ENCODE data around the gene PIK3AP1.

The PIK3AP1 gene

DNA sequence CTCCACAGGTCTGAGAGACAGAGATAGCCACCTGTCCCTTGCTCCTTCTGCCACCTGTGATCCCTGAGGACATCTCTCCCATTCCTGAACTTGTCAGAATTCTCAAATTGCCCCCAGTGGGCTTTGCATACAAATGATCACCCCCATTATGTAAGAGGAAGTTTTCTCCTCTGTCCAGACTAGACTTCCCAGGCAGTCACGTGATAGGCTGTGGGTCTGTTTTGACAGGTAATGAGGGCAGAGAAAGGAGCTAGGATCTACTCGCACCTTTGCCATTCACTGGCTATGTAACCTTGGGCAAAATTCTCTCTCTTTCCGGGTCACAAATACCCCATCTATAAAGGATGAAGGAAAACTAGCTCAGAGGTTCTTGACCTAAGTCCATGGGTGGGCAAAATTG is 112.1 kb downstream of the PIK3AP1 start:
- DNase-seq: no peak

DNA sequence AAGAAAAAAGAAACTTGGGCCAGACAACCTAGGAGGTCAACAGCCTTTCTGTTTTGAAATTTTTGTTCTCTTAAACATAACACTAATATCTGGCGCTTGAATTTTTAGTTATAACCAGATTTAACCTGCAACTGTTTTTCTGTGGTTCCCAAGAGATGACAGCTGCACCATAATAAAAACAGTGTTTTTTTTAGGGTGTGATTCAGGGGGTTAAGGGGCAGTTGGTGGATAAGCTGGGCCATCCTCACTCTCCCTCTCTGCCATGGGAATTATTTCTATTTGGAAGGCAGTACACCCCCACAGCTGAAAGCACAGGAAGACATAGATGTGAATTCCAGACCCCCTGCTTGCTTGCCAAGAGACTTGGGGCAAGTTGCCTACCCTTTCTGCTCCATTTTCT is 113.4 kb downstream of the PIK3AP1 start:
- DNase-seq: no peak

DNA sequence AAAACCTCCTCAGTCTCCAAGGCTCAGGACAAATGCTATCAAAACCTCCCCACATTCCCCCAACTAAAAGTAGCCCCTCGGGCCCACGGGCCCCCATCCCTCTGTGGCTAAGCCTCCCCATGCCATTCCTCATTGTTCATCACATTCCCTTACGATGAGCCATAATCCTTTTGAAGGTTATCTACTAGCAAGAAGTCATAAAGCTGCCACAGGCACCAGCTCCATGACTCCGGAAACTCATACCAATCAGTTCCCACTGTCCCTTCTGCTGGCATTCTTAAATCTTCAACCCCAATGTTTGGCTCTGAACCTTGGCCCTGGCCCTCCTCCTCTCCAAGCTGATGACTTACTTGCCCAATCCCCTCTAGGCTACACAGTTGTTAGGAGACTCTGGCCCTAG is 114.1 kb downstream of the PIK3AP1 start:
- DNase-seq: no peak

DNA sequence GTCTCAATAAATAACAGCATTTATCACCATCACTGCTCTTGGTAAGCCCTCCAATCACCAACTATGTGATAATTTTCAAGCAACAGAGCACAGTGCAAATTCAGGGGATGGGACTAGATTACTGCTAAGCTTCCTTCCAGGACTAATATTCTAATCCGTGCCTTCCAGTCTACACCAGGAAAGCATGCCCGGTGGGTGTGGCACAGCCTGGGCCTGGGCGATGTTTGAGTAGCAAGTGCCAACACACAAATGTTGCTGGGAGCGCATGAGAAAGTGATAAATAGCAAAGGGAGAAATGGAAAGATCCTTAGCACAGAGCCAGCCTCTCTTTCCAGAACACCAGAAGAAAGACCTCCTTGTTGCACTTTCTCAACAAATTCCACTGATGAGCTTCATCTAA is 120.0 kb downstream of the PIK3AP1 start:
- DNase-seq: no peak

DNA sequence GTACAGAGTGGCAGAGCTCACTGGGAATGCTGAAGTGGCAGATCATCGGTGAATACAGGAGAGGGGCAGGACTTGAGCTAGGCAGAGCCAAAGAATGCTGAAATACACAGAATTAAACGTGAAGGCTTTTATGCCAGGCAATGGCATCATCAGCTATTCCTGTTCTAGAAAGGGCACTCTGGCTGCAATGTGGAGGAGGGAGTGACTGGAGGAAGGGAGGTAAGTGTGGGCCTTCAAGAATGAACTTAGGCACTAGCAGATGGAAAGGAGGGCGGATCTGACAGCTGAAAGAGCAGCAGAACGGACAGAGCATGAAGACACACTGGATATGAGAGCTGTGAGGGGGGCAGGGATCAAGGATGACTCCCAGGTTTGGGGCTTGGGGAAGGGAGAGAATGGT is 121.5 kb downstream of the PIK3AP1 start:
- no peak for DNase-seq

DNA sequence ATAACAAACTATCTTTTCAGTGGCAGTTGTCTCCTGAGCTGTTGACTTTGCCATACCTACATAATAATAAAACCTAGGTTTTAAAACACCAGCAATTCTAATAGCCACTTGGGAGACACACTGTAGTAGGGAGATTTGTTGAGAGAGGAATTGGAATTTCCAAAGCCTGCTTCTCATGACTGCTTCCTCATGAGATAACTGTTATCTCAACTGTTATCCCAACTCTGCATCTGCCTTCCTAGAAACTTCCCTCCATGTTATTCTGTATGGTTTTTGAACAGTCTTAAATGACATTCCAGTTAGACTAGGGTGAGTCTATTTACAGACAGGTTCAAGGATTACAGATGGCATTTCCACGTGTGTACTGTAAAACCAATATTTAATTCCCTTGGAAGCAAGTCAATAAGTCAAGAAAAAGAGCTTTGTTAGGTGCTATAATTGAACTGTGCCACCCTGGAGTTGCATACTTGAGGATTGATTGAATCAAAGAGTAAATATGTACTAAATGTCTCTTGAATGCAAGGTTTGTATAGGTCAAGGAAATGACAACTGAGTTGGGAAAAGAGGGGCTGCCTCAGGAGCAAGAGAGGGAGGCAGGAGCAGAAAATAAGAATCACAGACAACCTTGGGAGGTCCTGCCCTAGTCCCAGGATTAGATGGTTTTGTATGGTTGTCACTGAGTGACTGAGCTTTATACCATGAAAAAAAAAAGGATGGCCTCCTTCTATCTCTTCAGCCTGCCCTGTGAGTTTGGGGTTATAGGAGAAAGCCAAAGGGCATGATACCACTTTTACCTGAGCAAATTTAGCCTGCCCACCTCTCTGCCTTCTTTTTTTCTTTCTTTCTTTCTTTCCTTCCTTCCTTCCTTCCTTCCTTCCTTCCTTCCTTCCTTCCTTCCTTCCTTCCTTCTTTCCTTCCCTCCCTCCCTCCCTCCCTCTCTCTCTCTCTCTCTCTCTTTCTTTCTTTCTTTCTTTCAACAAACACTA is 123.6 kb downstream of the PIK3AP1 start:
- DNase-seq: no peak

DNA sequence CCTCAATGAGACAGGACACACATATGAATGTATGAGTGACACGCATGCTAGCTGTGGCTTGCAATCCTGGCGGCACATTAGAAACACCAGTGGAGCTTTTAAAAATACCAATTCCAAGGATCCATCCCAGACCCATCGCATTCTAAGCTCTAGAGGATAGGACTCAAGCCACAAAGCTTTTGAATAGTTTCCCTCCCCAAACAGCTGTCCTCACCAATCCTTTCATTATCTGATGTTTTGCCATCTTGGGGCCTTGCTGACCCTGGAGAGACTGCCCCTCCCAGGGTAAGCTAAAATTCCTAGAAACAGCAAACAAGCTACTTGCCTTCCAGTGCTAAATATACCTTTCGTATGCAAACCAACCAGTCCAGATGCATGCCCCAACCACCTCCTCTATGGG is 124.6 kb downstream of the PIK3AP1 start:
- DNase-seq: no peak

DNA sequence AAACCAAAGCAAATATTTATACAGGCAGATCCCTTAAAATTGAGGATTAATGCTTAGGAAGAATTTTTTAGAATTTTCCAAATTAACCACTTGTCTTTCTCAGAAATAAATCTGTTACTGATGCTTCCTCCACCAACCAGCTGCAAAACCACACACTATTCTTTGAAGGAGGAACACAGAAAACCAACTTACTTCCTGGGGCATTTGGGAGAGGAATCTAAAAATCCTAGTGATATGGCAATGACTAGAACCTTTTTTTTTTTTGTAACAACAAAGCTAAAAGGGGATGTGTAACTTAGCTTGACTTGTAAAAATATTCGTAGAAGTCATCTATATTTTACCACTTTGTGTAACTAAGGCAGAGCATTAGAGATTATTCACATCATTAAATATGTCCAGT is 128.4 kb downstream of the PIK3AP1 start:
- DNase-seq: no peak

DNA sequence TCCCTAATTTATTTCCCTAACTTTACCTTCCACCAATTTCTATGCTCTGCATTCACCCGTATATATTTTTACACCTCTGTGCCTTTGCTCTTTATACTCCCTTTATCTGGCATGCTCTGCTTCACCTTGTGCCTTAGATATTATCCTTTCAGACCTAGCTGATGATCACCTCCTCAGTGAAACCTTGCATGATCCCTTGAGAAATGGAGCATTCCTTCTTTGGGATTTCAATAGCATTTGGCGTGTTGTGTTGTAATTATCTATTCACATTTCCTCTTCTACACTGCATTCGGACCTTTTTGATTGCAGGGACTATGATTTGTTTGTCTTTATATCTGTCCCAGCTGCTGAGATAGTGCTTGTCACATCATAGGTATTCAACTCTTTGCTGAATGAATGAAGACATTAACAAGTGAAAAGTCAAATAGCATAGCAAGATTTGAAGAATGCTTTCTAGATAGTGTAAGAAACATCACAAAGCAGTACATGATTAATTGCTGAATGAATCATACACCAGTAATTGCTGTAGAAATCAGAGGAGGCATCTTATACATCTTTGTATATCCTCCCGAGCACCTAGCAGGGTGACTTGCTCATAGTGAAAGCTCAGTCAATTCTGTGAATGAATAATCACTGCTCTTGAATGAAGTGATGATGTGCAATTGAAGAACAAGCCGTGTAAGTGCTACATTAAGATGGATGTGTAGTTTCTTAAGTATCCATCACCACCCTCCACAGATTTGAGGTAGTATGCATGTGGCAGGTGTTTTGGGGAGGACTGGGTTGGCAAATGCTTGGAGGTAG is 131.5 kb downstream of the PIK3AP1 start:
- no peak for DNase-seq

DNA sequence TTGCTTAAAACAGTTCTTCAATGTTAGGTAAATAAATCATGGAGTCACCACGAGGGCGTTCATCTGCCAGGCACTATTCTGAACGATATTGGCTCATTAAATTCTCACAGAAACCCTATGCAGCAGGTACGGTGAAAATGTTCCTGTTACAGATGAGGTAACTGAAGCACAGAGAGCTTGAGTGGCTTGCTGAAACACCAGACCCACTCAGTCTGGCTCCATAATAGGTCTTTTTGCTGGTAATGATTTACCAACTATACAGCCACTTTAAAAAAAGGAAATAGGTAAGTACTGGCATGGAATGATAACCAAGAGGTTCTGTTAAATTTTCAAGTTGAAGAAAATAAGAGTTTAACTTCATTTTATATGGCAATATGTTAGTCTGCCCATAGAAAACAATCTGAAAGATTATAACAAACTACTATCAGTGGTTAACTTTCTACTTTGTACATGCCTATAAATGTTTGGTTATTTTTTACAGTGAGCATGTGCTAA is 132.2 kb downstream of the PIK3AP1 start:
- DNase-seq: no peak

DNA sequence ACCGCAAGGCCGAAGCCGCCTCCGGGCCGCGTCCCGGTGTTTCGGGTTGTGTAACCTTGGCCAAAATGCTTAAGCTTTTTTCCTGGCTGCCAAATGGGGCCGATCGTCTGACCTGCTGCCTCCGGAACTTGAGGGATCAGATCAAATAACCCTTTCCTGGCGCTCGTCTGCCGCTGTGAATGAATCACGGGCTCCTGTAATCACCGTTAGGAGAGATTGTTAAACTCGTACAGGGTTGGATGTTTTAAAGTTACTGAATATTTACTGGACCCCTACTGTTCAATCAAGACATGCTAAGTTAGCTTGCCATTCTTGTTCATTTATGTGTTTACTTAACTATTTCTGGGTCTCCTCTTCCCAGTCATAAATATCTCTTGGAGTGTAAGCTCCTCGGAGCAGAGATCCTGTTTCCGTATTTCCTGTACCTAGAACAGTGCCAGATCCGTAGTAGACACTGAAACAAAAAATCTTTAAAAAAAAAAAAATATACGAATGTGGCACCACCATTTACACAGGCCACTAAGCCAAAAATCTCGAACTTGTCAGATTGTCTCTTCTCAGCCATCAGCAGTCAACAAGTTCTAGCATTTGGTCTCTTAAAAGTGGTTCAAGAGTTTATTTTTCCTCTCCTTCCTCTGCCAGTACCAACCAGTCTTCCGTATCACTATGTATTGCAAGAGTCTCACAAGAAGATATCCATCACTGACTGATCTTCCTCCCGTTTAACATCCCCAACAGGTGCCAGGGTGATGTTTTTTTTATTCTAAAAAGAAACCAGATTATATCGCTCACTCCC is 132.9 kb downstream of the PIK3AP1 start:
- DNase-seq: peak in 5 of 14 donors; percentile 46 to 73 (median 64)

DNA sequence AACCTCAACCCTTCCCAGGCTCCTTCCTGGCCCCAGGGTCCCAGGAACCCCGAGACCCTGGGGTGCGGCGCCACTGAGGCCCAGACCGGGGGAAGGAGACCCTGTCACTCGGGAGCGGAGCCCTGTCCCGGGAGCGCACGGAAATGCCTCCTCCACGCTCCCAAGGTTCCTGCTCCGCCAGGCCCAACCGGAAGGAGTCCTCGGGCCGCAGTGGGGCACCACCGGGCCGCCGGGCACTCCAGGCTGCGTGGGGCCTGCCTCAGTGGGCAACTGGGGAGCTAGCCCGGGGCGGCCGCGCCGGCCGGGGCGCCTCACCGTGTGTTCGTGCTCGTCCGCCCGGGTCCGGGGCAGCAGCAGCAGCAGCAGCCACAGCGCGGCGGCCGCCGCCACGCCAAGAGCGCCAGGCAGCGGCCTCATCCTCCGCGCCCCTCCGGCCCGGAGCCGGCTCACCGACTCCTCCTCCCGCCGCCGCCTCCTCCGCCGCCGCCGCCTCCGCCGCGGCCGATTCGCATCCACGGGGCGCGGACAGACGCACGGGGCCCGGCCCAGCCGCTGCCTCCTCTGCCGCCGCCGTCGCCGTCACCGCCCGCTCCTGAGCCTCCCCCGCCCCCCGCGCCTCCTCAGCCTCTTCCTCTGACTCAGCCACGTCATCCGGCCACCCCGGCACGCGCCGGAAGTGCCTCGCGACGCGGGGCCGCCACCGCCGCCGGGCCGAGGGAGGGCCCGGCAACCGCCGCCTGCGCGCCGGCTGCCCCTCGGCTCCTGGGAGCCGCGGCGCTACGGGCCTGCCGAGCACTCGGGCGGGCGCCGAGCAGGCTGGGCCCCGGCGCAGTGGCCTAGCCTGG is 133.7 kb downstream of the PIK3AP1 start, which contains the start of gene TM9SF3:
Gene TM9SF3 (minus strand): TSS at position 594 of the 845 bp plus-strand sequence. CDS start 177 bp downstream, at position 417.
- DNase-seq: peak; percentile 21 to 90 (median 78)

DNA sequence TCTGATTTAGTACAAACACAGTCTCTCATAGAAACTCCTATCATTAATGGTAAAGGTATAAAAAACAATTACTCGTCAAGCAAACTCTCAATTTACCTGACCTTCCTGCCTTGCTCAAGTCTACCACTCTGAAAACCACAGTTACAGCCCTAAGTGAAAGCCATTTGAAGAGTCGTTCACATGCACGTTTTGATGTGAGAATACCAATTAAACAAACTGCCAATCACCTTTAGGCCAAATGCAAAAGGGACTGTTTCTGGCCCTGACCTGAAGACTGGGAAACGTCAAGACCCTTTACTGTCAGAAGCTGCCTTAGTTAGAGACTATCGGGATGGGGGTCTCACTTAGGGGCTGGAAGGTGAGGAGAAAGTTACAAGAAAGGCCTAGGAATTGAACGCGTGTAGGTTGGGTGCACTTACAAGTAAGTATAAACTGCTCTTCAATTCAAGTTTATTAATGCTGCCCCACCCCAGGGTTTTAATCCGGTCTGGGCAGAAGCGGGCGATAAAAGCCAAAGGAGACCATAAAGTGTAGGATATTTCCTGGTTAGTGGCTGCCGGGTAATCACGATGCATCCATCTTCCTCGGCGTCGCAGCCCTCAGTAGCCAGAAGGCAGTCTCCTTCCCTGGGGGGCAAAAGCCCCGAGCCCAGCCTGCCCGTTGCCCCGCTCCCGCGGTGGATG is 134.4 kb downstream of the PIK3AP1 start:
- DNase-seq: peak in 2 of 14 donors; percentile 48

DNA sequence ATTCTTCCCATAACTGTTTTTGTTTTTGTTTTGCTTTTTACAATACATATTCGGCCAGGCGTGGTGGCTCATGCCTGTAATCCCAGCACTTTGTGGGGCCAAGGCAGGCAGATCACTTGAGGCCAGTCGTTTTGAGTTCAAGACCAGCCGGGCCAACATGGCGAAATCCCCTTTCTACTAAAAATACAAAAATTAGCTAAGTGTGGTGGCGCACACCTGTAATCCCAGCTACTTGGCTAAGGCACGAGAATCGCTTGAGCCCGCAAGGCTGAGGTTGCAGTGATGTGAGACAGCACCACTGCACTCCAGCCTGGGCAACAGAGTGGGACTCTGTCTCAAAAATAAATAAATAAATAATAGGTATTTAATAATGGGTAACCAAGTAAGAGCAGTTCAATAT is 135.8 kb downstream of the PIK3AP1 start:
- no peak for DNase-seq

DNA sequence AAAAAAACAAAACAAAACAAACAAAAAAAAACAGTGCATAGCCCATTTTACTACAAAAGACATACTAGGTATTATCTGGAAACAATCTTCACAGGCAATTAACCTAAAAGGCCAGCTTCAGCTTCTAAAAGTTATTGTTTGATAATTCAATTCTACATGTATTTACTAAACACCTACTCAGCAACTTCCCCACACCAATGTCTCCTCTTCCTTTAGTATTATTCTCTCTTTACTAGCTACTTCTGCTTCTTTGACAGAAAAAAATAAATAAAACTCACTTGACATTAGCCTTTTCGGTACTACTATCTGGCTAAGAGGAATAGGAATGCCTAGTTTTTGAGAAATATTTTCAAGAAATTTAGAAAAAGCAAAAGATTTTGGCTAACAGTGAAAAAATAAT is 136.3 kb downstream of the PIK3AP1 start:
- DNase-seq: no peak

DNA sequence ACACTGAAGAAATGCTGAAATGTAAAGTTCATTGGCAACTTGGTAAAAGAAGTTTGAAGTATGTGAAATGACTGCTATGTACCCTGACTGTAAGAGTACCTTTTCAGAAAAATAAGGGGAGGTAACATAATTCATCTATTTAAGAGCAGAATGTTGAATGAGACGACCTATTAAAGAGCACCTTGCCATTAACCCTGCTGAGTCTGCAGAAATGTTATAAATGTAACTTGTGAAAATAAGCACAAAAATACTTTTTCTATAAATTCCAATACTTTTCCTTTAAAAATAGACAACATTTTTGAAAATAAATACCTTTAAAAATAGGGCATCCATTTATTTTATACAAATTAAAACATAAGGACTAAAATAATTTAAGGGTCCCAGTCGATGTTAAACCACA is 141.2 kb downstream of the PIK3AP1 start:
- DNase-seq: no peak

DNA sequence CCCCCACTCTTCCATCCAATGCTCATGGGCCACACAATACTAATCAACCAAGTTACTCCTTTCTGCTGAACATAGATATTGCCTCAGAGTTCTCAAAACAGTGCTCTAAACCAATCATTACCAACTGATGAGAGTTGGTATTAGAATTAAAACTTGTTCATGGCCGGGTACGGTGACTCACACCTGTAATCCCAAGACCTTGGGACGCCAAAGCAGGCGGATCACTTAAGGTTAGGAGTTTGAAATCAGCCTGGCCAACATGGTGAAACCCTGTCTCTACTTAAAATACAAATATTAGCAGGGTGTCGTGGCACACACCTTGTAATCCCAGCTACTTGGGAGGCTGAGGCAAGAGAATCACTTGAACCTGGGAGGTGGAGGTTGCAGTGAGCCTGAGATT is 141.7 kb downstream of the PIK3AP1 start:
- DNase-seq: no peak

DNA sequence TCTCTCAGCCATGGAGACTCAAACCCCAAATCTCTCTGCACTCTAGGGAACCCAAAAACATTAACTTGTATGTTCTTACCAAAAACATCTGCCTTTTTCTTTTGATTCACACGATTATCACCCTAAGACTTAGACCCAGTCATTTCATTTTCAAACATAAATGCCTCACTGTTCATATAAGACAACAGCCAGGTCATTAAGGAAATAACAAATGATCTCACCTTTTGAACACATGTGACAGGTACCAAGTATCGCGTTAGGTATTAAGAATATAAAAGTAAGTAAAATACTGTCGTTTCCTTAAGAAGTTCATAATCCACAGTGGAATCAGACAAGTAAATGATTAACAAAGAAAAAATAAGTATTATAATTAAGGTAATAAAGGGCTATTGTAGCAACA is 142.3 kb downstream of the PIK3AP1 start:
- DNase-seq: no peak

DNA sequence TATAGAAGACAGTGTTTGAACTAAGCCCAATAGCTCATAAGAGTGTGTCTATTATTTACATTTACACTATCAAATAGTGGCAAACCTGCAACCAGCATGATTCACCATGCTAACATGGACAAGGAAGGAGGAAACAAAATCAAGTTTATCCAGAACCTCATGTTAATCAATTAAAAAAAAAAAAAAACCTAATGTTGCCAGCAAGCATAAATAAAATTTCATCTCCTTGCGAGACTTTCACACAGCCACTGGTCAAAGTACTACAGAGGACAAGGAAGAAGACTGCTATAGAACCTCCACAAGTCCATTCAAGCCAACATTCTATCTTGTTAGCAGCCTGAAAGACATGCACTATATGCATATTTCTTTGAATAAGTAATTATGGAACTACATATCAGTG is 143.2 kb downstream of the PIK3AP1 start:
- DNase-seq: no peak

DNA sequence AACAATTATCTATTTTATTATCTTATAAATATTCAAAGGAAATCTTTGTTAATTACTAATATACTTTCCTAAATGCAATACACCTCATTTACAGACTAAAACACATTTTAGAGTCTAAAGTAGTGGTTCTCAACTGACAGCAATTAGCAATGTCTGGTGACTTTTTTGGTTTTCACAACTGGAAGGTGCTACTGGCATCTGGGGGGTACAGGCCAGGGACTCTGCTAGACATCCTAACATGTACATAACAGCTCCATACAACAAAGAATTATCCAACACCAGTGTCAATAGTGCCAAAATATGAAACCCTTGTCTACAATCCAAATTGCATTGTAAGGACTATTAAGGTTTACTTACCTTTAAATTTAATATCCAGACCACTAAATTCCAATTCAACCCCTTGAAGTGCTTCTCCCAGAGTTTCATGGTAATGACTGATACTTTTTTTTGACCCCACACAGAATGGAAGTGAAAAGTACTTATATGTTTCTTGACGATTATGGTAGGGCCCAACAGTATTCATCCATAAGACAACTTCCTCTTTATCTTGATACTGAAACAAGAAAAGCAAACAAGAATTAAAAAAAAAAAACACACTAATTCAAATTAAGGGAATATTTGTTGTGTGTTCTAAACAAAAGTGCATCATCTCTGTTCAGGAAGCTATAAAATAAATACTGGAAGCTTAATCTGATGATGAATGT is 143.9 kb downstream of the PIK3AP1 start:
- no peak for DNase-seq
